Bladder microvascular endothelial cell (primary cell): ENCODE results near the gene RBPMS2. TPM values are rescaled to one million over a fixed set of nuclear protein-coding genes. Genes with fewer than 3 reads are reported as not detected.

Experiments used
- total RNA-seq: library from RNA; depleted of rRNA; stranded (reverse); fragments of >200 nt; gene quantifications from 2 replicates; pipeline ENCODE4 v1.2.3, GENCODE V29; 2014

RBPMS2 gene
- 0.25 TPM in 1 of 2 replicates, not detected in the other for total RNA-seq

GRCh38 chr15:64775551-64776401 lies at the start of gene RBPMS2:
TSS of gene RBPMS2 (minus strand) at chr15:64775589. CDS start at chr15:64775319, 270 bp downstream.

Other genes with a start within 250 kb of the RBPMS2 start
- 5.9 and 13.4 TPM in 2 replicates for gene PIF1, start 50.1 kb upstream of the RBPMS2 start, total RNA-seq
- gene PLEKHO2, start 66.3 kb upstream of the RBPMS2 start, total RNA-seq = 34.0 and 40.3 TPM in 2 replicates
- 1.8 and 3.9 TPM in 2 replicates for gene ANKDD1A, start 136.3 kb upstream of the RBPMS2 start, total RNA-seq
- gene SPG21, start 214.3 kb upstream of the RBPMS2 start, total RNA-seq = 40.8 and 60.5 TPM in 2 replicates